Smooth muscle cell (in vitro differentiated cells): ENCODE data around the gene TMEM250. TPM values are rescaled to one million over a fixed set of nuclear protein-coding genes. Genes with fewer than 3 reads are reported as not detected.

Experiments
- DNase-seq: peaks from one replicate; lab custom pipeline; 2025; ENCODE audit not compliant: unreplicated experiment; lab: John Stamatoyannopoulos, UW
- H2AFZ ChIP-seq: fragments of 200-600 bp; sonication (generic); 2 replicates; pipeline ENCODE4 v1.6.0; 2016; ENCODE audit warnings: antibody characterized with exemption, low read depth, mild to moderate bottlenecking
- H3F3A ChIP-seq: fragments of 200-600 bp; sonication (generic); 2 replicates; pipeline ENCODE4 v1.6.0; 2017; ENCODE audit warnings: antibody characterized with exemption, low read depth
- H3K27ac ChIP-seq: fragments of 200-600 bp; sonication (generic); 2 replicates; pipeline ENCODE4 v1.5.1; 2016; ENCODE audit warnings: low read depth, mild to moderate bottlenecking
- H3K27me3 ChIP-seq: fragments of 200-600 bp; sonication (generic); 2 replicates; pipeline ENCODE4 v1.6.1; 2016; ENCODE audit warnings: low read depth, mild to moderate bottlenecking
- H3K36me3 ChIP-seq: fragments of 200-600 bp; sonication (generic); 2 replicates; pipeline ENCODE4 v1.5.1; 2016; ENCODE audit warnings: low read depth
- H3K4me1 ChIP-seq: fragments of 200-600 bp; sonication (generic); 2 replicates; pipeline ENCODE4 v1.5.1; 2016; ENCODE audit warnings: low read depth
- H3K4me2 ChIP-seq: fragments of 200-600 bp; sonication (generic); 2 replicates; pipeline ENCODE4 v1.6.0; 2016; ENCODE audit warnings: mild to moderate bottlenecking
- H3K4me3 ChIP-seq: fragments of 200-600 bp; sonication (generic); 2 replicates; pipeline ENCODE4 v1.5.1; 2016; ENCODE audit warnings: mild to moderate bottlenecking
- H3K79me2 ChIP-seq: fragments of 200-600 bp; sonication (generic); 2 replicates; pipeline ENCODE4 v1.6.0; 2016; ENCODE audit warnings: low read depth, mild to moderate bottlenecking
- H3K9ac ChIP-seq: fragments of 200-600 bp; sonication (generic); 2 replicates; pipeline ENCODE4 v1.6.0; 2016; ENCODE audit warnings: low read depth
- H3K9me3 ChIP-seq: fragments of 200-600 bp; sonication (generic); replicated peaks from 2 replicates; pipeline ENCODE4 v1.5.1; 2016; ENCODE audit warnings: low read depth
- H4K20me1 ChIP-seq: fragments of 200-600 bp; sonication (generic); 2 replicates; pipeline ENCODE4 v1.6.0; 2016; ENCODE audit warnings: low read depth
- WGBS: methylation state at CpG from one replicate; pipeline ENCODE4 v1.1.7; 2016; ENCODE audit warnings: low lambda C conversion rate; 5-methylcytosine and 5-hydroxymethylcytosine counted together
- polyA plus RNA-seq: library from polyadenylated mRNA; unstranded; fragments of >200 nt; fragmentation: Nextera tagmentation; extraction: Ambion mirVana; gene quantifications from 2 replicates; pipeline ENCODE4 v1.2.1, GENCODE V29; 2016
- total RNA-seq: library from RNA; depleted of rRNA; stranded (reverse); fragments of >200 nt; gene quantifications from 2 replicates; pipeline ENCODE4 v1.2.3, GENCODE V29; 2014
- TF ChIP-seq, protein P1 (sequence below): fragments of 200-600 bp; sonication (generic); IDR thresholded peaks from 2 replicates; pipeline ENCODE4 v1.5.1; 2017; ENCODE audit warnings: borderline replicate concordance, mild to moderate bottlenecking, antibody characterized with exemption; ENCODE audit not compliant: insufficient read depth, poor library complexity, severe bottlenecking

TMEM250 gene
- total and polyA plus RNA-seq, 2 experiments from 2014 or later: 26.7 to 38.2 TPM

- H3F3A ChIP-seq: peaks cover 6% of the 10 kb centered on the region
- peak overlapping the region; percentile 58 for H3K9ac ChIP-seq
- no peaks in the 10 kb centered on the region for H3K36me3 ChIP-seq
- peaks cover 25% of the 10 kb centered on the region for H3K79me2 ChIP-seq
- TF ChIP-seq, protein P1, sequence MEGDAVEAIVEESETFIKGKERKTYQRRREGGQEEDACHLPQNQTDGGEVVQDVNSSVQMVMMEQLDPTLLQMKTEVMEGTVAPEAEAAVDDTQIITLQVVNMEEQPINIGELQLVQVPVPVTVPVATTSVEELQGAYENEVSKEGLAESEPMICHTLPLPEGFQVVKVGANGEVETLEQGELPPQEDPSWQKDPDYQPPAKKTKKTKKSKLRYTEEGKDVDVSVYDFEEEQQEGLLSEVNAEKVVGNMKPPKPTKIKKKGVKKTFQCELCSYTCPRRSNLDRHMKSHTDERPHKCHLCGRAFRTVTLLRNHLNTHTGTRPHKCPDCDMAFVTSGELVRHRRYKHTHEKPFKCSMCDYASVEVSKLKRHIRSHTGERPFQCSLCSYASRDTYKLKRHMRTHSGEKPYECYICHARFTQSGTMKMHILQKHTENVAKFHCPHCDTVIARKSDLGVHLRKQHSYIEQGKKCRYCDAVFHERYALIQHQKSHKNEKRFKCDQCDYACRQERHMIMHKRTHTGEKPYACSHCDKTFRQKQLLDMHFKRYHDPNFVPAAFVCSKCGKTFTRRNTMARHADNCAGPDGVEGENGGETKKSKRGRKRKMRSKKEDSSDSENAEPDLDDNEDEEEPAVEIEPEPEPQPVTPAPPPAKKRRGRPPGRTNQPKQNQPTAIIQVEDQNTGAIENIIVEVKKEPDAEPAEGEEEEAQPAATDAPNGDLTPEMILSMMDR: no peak
- H3K4me2 ChIP-seq: peak overlapping the region; percentile 98
- H4K20me1 ChIP-seq: peaks cover 11% of the 10 kb centered on the region
- peak overlapping the region; percentile 81 for H3K27ac ChIP-seq
- under 1% methylated on average over 33 of the region's 36 CpGs for WGBS
- no peaks in the 10 kb centered on the region for H3K27me3 ChIP-seq
- H2AFZ ChIP-seq: peak overlapping the region; percentile 32
- DNase-seq: no peak
- peak overlapping the region; percentile 76 for H3K4me3 ChIP-seq
- peaks cover 14% of the 10 kb centered on the region for H3K4me1 ChIP-seq
- no peaks in the 10 kb centered on the region for H3K9me3 ChIP-seq
Measured at GRCh38 chr9:136117916-136118319, 757 bp downstream of the TMEM250 start.

- no peak overlapping the region for H2AFZ ChIP-seq
- H3K4me2 ChIP-seq: peak overlapping the region; percentile 98
- WGBS: 79% methylated on average over 23 of the region's 23 CpGs
- H3F3A ChIP-seq: peaks cover 8% of the 10 kb centered on the region
- TF ChIP-seq, protein P1: no peak
- no peaks in the 10 kb centered on the region for H3K36me3 ChIP-seq
- no peaks in the 10 kb centered on the region for H3K27me3 ChIP-seq
- H3K9ac ChIP-seq: peak overlapping the region; percentile 58
- H3K4me1 ChIP-seq: peaks cover 14% of the 10 kb centered on the region
- H3K4me3 ChIP-seq: peak overlapping the region; percentile 76
- peaks cover 11% of the 10 kb centered on the region for H4K20me1 ChIP-seq
- peaks cover 25% of the 10 kb centered on the region for H3K79me2 ChIP-seq
- DNase-seq: no peak
- no peaks in the 10 kb centered on the region for H3K9me3 ChIP-seq
- H3K27ac ChIP-seq: peak overlapping the region; percentile 81
Measured at GRCh38 chr9:136117291-136117915, 1.3 kb downstream of the TMEM250 start.

DNA sequence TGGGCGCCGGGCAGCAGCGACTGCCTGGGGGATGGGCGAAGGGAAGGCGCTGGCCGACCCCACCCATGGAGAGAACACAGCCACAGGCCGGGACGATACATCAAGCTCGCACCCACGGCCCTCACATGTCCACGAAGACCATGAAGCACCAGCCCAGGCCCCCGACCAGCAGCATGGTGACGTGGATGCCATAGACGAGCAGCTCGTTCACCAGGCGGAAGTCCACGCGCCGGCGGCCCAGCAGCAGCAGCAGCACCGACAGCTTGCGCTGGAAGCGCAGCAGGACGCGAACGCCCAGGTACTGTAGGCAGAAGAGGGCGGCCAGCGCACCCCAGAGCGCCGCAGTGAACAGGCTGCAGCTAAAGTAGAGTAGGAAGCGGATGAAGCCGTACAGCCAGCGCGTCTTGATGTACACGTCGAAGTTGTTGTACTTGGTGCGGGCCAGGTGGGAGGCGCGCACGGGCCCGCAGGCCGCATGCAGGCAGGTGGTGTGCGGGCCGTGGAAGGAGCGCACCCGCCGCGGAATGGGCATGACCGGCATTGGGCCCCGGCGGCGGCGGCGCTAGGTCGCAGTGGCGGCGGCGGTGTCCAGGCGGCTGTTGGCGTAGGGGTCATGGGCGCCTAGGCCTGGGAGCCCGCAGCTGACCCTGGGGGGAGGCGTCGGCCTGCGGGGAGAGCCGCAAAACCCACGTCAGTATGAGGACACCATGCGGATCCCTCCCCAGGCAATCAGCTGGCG is 2.1 kb downstream of the TMEM250 start:
- Histone ChIP-seq H3K9ac (no peak overlapping the region), H3K4me1 (peaks cover 14% of the 10 kb centered on the region), H3K36me3 (no peaks in the 10 kb centered on the region), H3K9me3 (no peaks in the 10 kb centered on the region), H3K27ac (no peak overlapping the region), H2AFZ (no peak overlapping the region), H3K4me2 (no peak overlapping the region), H3F3A (peaks cover 8% of the 10 kb centered on the region), H3K27me3 (no peaks in the 10 kb centered on the region), H3K79me2 (peaks cover 25% of the 10 kb centered on the region), H4K20me1 (peaks cover 11% of the 10 kb centered on the region), H3K4me3 (no peak overlapping the region)
- WGBS: 98% methylated on average over 53 of the region's 69 CpGs
- TF ChIP-seq, protein P1: no peak
- no peak for DNase-seq
